Adipocyte (in vitro differentiated cells): ENCODE measurements around the gene PTPN18.

Source experiments
- DNase-seq: peaks from one replicate; pipeline ENCODE4 v3.0.0-alpha.2; 2015; ENCODE audit warnings: low read depth
- H3K27me3 ChIP-seq: replicated peaks from 2 replicates; pipeline ENCODE4 v1.7.0; 2013; ENCODE audit warnings: mild to moderate bottlenecking, low read length, moderate library complexity; ENCODE audit not compliant: control insufficient read depth, insufficient read depth
- H3K36me3 ChIP-seq: 2 replicates; pipeline ENCODE4 v1.7.0; 2013; ENCODE audit warnings: low read length, mild to moderate bottlenecking, moderate library complexity; ENCODE audit not compliant: control insufficient read depth, insufficient read depth, severe bottlenecking
- H3K4me1 ChIP-seq: 2 replicates; pipeline ENCODE4 v1.7.0; 2013; ENCODE audit warnings: mild to moderate bottlenecking, low read length, moderate library complexity; ENCODE audit not compliant: control insufficient read depth, insufficient read depth
- H3K4me3 ChIP-seq: 2 replicates; pipeline ENCODE4 v1.7.0; 2013; ENCODE audit warnings: mild to moderate bottlenecking, low read length, moderate library complexity
- H3K9ac ChIP-seq: 2 replicates; pipeline ENCODE4 v1.7.0; 2013; ENCODE audit warnings: mild to moderate bottlenecking, low read length, moderate library complexity
- H3K9me3 ChIP-seq: 2 replicates; pipeline ENCODE4 v1.7.0; 2013; ENCODE audit warnings: mild to moderate bottlenecking, low read length, moderate library complexity; ENCODE audit not compliant: control insufficient read depth

The PTPN18 gene

DNA sequence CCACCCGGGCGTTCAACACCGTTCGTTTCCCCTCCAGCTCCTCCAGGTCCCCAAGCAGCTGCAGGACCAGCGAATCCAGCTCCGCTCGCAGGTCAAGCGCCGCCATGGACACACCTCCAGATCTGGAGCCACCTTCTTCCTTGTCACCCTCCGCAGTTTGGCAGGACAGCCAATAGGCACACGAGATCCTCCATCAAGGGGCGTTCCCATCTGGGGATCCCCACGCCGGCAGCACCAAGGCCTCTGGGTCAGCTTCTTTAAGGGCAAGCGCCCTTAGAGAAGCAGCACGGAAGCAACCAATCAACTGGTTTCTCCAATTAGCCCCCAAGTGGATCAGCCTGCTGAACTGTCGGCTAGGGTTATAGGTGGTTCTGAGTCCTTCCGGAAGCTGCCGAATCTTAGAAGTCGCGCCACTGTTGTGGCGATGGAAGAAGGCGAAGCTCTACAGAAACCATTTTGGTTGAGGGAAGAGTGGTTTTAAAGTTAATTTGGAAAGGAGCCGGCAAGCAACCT is 13.8 kb upstream of the PTPN18 start:
- Histone ChIP-seq H3K4me3 (peak overlapping the region; percentile 89), H3K36me3 (peaks cover 38% of the 10 kb centered on the region), H3K27me3 (no peaks in the 10 kb centered on the region), H3K4me1 (peaks cover 21% of the 10 kb centered on the region), H3K9ac (peak overlapping the region; percentile 86), H3K9me3 (no peaks in the 10 kb centered on the region)
- peak; percentile 97 for DNase-seq

GRCh38 chr2:130342533-130343275 is 13.2 kb upstream of the PTPN18 start, which contains the start of gene IMP4:
Gene IMP4 (plus strand): TSS chr2:130342897. CDS start chr2:130342933, 36 bp downstream.
- no peaks in the 10 kb centered on the region for H3K27me3 ChIP-seq
- peak; percentile 100 for DNase-seq
- H3K9ac ChIP-seq: peak within 1 kb of the TSS; percentile 86
- no peaks in the 10 kb centered on the region for H3K9me3 ChIP-seq
- peaks cover 15% of the 10 kb centered on the region for H3K4me1 ChIP-seq
- H3K4me3 ChIP-seq: peak within 1 kb of the TSS; percentile 89
- peaks cover 44% of the 10 kb centered on the region for H3K36me3 ChIP-seq

- no peak for DNase-seq
- Histone ChIP-seq H3K4me3 (no peak overlapping the region), H3K9me3 (no peaks in the 10 kb centered on the region), H3K9ac (no peak overlapping the region), H3K4me1 (peaks cover 9% of the 10 kb centered on the region), H3K36me3 (peaks cover 43% of the 10 kb centered on the region), H3K27me3 (no peaks in the 10 kb centered on the region)
Measured at GRCh38 chr2:130344578-130344977, 11.3 kb upstream of the PTPN18 start.

- Histone ChIP-seq H3K27me3 (no peaks in the 10 kb centered on the region), H3K9ac (no peak overlapping the region), H3K36me3 (peaks cover 43% of the 10 kb centered on the region), H3K4me3 (no peak overlapping the region), H3K4me1 (peaks cover 9% of the 10 kb centered on the region), H3K9me3 (no peaks in the 10 kb centered on the region)
- DNase-seq: no peak
Measured at GRCh38 chr2:130345091-130345490, 10.8 kb upstream of the PTPN18 start.

DNA sequence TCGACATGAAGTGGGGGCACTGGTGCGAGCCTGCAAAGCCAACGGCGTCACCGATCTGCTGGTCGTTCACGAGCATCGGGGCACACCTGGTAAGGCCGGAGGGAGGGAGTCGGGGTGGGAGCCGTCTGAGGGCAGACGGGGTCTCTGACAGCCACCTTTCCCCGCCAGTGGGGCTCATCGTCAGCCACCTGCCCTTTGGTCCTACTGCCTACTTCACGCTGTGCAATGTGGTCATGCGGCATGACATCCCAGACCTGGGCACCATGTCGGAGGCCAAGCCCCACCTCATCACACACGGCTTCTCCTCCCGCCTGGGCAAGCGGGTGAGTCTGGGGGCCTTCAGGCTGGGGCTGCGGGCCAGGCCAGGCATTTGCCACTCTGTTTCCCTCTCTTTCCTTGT is 10.2 kb upstream of the PTPN18 start:
- H3K36me3 ChIP-seq: peaks cover 43% of the 10 kb centered on the region
- no peak for DNase-seq

DNA sequence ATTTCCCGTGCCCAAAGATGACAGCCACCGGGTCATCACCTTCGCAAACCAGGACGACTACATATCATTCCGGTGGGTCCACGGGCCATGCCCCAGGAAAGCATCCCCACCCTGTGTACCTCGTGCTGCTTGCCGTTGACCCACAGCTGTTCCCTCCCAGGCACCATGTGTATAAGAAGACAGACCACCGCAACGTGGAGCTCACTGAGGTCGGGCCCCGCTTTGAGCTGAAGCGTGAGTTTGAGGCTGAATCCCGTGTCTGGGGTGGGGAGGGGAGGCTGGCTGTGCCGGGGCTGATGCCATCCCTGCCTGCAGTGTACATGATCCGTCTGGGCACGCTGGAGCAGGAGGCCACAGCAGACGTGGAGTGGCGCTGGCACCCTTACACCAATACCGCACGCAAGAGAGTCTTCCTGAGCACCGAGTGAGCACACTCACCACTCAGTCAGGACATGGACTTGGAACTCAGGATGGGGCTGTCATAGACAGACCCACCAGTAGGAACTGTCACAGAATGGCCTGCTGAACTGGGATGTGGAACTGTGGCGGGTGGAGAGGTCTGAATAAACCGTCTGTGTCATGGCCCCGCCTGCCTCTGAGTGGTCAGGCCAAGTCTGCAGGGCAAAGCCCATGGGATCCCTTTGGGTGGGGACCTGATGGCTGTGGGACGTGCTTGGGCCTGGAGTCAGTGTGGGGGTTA is 9.7 kb upstream of the PTPN18 start:
- Histone ChIP-seq H3K27me3 (no peaks in the 10 kb centered on the region), H3K9me3 (no peaks in the 10 kb centered on the region), H3K9ac (no peak overlapping the region), H3K36me3 (peaks cover 43% of the 10 kb centered on the region), H3K4me3 (no peak overlapping the region), H3K4me1 (peaks cover 7% of the 10 kb centered on the region)
- no peak for DNase-seq

More for the DNA sequence above, 10.2 kb upstream of the PTPN18 start:
- H3K9me3 ChIP-seq: no peaks in the 10 kb centered on the region
- no peak overlapping the region for H3K9ac ChIP-seq
- peaks cover 9% of the 10 kb centered on the region for H3K4me1 ChIP-seq
- no peaks in the 10 kb centered on the region for H3K27me3 ChIP-seq
- no peak overlapping the region for H3K4me3 ChIP-seq

DNA sequence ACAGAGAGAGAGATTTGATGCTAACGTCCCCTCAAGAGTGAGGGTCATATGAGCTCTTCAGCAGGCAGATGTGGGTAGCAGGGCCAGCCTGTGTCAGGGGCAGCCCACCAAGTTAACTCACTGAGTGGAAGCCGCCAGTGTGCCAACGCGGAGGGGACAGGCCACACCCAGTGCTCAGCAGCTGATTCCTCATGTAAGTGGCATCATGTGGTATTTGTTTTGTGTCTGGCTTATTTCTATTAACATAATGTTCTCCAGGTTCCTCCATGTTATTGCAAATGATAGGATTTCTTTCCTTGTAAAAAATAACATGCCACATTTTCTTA is 9.2 kb upstream of the PTPN18 start:
- H3K36me3 ChIP-seq: peaks cover 43% of the 10 kb centered on the region
- H3K4me1 ChIP-seq: peaks cover 4% of the 10 kb centered on the region
- H3K9ac ChIP-seq: no peak overlapping the region
- H3K27me3 ChIP-seq: no peaks in the 10 kb centered on the region
- no peak for DNase-seq
- H3K9me3 ChIP-seq: no peaks in the 10 kb centered on the region
- no peak overlapping the region for H3K4me3 ChIP-seq

DNA sequence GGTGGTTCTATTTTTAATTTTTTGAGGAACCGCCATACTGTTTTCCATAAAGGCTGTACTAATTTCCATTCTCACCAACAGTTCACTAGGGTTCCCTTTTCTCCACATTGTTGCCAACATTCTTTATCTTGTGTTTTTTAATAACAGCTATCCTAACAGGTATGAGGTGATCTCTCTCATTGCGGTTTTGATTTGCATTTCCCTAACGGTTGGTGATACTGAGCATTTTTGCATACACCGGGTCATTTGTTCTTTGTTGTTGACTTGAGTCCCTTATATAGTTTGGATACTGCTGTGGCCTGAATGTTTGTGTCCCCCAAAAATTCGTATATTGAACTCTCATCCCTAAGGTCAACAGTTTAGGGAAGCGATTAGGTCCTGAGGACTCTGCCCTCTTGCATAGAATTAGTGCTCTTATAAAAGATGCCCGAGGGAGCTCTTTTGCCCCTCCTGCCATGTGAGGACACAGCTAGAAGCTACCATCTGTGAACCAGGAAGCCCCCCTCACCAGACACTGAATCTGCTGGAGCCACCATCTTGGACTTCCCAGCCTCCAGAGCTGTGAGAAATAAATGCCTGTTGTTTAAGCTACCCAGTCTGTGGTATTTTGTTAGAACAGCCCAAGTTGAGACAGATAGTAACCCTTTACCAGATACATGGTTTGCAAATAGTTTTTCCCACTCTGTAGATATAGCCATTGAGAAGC is 8.5 kb upstream of the PTPN18 start:
- no peak for DNase-seq
- Histone ChIP-seq H3K4me1 (peaks cover 4% of the 10 kb centered on the region), H3K9me3 (no peaks in the 10 kb centered on the region), H3K9ac (no peak overlapping the region), H3K36me3 (peaks cover 43% of the 10 kb centered on the region), H3K27me3 (no peaks in the 10 kb centered on the region), H3K4me3 (no peak overlapping the region)

GRCh38 chr2:130349174-130349573 is 6.7 kb upstream of the PTPN18 start:
- H3K36me3 ChIP-seq: peaks cover 43% of the 10 kb centered on the region
- H3K27me3 ChIP-seq: no peaks in the 10 kb centered on the region
- no peak for DNase-seq
- H3K4me1 ChIP-seq: no peaks in the 10 kb centered on the region
- no peak overlapping the region for H3K9ac ChIP-seq
- H3K9me3 ChIP-seq: no peaks in the 10 kb centered on the region
- no peak overlapping the region for H3K4me3 ChIP-seq

- no peaks in the 10 kb centered on the region for H3K27me3 ChIP-seq
- no peak overlapping the region for H3K4me3 ChIP-seq
- no peak for DNase-seq
- peaks cover 18% of the 10 kb centered on the region for H3K36me3 ChIP-seq
- H3K9me3 ChIP-seq: no peaks in the 10 kb centered on the region
- H3K4me1 ChIP-seq: no peaks in the 10 kb centered on the region
- H3K9ac ChIP-seq: no peak overlapping the region
Measured at GRCh38 chr2:130351711-130352110, 4.1 kb upstream of the PTPN18 start.

DNA sequence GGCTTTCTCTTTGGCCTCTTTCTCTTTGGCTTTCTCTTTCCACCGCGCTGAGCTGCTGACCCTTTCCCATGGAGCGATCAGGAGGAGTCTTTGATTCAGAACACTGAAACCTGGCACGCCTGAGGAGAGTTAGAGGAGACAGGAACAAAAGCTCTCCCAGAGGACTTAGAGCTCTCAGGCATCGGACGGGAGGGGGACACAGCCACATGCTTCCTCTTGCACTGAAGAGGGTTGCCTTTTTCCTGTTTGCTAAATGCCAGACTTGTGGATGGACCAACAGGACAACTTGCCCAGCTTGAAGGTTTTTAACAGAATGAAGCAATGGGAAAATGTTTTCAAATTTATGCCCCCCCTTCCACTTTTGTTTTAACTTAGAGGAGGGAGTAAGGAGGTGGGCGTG is 3.6 kb upstream of the PTPN18 start:
- Histone ChIP-seq H3K27me3 (no peaks in the 10 kb centered on the region), H3K4me3 (no peak overlapping the region), H3K4me1 (no peaks in the 10 kb centered on the region), H3K36me3 (peaks cover 13% of the 10 kb centered on the region), H3K9me3 (no peaks in the 10 kb centered on the region), H3K9ac (no peak overlapping the region)
- no peak for DNase-seq
